K562 (cell line): ENCODE results near the gene SNAI1.

Experiments used
- MXD1 ChIP-seq: fragments of 250-450 bp; sonication (Bioruptor Pico); IDR thresholded peaks from 2 replicates; pipeline ENCODE4 v1.8.0; 2021; ENCODE audit warnings: borderline replicate concordance, mild to moderate bottlenecking, moderate library complexity; ENCODE audit not compliant: poor library complexity, severe bottlenecking
- NFATC3 ChIP-seq: fragments of 450-650 bp; IDR thresholded peaks from 2 replicates; pipeline ENCODE4 v1.6.1; 2017; ENCODE audit warnings: mild to moderate bottlenecking

- no peak for TF ChIP-seq MXD1 (CRISPR knock-in tag)
- TF ChIP-seq NFATC3: no peak
Observed at GRCh38 chr20:49942942-49943341, 39.8 kb upstream of the SNAI1 start.
